Left lung (tissue), 10 donors: ENCODE data around the gene BHLHE41. TPM values are rescaled to one million over a fixed set of nuclear protein-coding genes. Genes with fewer than 3 reads are reported as not detected.

Experiments
- ATAC-seq: fragments of 200-7000 bp; cut with Tn5 transposase; one replicate; pipeline ENCODE4 v1.9.1; 2020; ENCODE audit warnings: moderate library complexity
- DNase-seq, 4 donors: peaks; one replicate each; pipeline ENCODE4 v3.0.0-alpha.2; 2013 to 2020
- H3K27ac ChIP-seq, 2 donors: fragments of 200-600 bp; sonication (generic) in 1 of 2; one replicate each; pipeline versions ENCODE4 v1.5.0 to v1.8.0; 2020 to 2021
- H3K27me3 ChIP-seq, 2 donors: fragments of 200-600 bp; sonication (generic) in 1 of 2; one replicate each; pipeline versions ENCODE4 v1.5.0 to v1.8.0; 2020 to 2021
- H3K36me3 ChIP-seq, 2 donors: fragments of 200-600 bp; sonication (generic) in 1 of 2; one replicate each; pipeline versions ENCODE4 v1.5.0 to v1.8.0; 2020 to 2021
- H3K4me1 ChIP-seq, 2 donors: fragments of 200-600 bp; one replicate each; pipeline ENCODE4 v1.8.0; 2021
- H3K4me3 ChIP-seq, 2 donors: fragments of 200-600 bp; sonication (generic) in 1 of 2; one replicate each; pipeline versions ENCODE4 v1.5.0 to v1.8.0; 2020 to 2021; ENCODE audit warnings: mild to moderate bottlenecking in 1 of 2
- H3K9me3 ChIP-seq, 2 donors: fragments of 200-600 bp; sonication (generic) in 1 of 2; one replicate each; pipeline versions ENCODE4 v1.5.0 to v1.8.0; 2020 to 2021
- CTCF ChIP-seq, 2 donors: fragments of 200-600 bp; sonication (generic) in 1 of 2; IDR thresholded peaks; one replicate each; pipeline versions ENCODE4 v1.5.0 to v1.8.0; 2021; ENCODE audit warnings: antibody characterized with exemption in 2 of 2
- intact Hi-C, 2 donors: fragments of 100-400 bp; cut with DNase I; formaldehyde crosslinking; loops; one replicate each; pipeline versions ENCODE4 v1.11.2 to v1.14.2; 2022
- polyA plus RNA-seq, 6 donors: library from polyadenylated mRNA; unstranded; fragments of 120-200 nt; gene quantifications; one replicate each; pipeline ENCODE4 v1.2.1, GENCODE V29; 2013; ENCODE audit not compliant: insufficient read length in 6 of 6
- total RNA-seq, 2 donors: library from RNA; stranded (reverse); fragmentation: NEBNext Ultra II Directional; extraction: Animal tissue kit (Norgen Biotek cat#: 25700); gene quantifications; one replicate each; pipeline ENCODE4 v1.2.1, GENCODE V29; 2021
- donor health status: DM: no; HTN: yes; CAD: no.
- donor health status: DM: no; HTN: no; CAD: no.

Gene BHLHE41
- total and polyA plus RNA-seq, 8 donors, result 0.52 to 25.8 (median 0.97) TPM

GRCh38 chr12:26164118-26164517 is 39.3 kb upstream of the BHLHE41 start:
- H3K4me1 ChIP-seq, result no peaks in the 10 kb centered on the region
- no peaks in the 10 kb centered on the region for H3K36me3 ChIP-seq
- no peak for DNase-seq
- intact Hi-C loops, result no loop called here
- no peaks in the 10 kb centered on the region for H3K9me3 ChIP-seq
- no peak overlapping the region for H3K4me3 ChIP-seq
- no peaks in the 10 kb centered on the region for H3K27me3 ChIP-seq
- no peak for ATAC-seq
- no peak overlapping the region for H3K27ac ChIP-seq
- TF ChIP-seq CTCF (IDR thresholded peaks at IDR 0.05), result no peak

GRCh38 chr12:26162905-26163304 is 38.1 kb upstream of the BHLHE41 start:
- DNase-seq, result no peak
- Histone ChIP-seq H3K36me3 (no peaks in the 10 kb centered on the region), H3K27me3 (no peaks in the 10 kb centered on the region)

GRCh38 chr12:26162174-26162573 is 37.3 kb upstream of the BHLHE41 start:
- TF ChIP-seq CTCF (IDR thresholded peaks at IDR 0.05), result no peak
- intact Hi-C loops, result no loop called here
- ATAC-seq (no peak), DNase-seq (no peak)
- no peak overlapping the region for H3K27ac ChIP-seq
- H3K4me1 ChIP-seq, result no peaks in the 10 kb centered on the region
- no peaks in the 10 kb centered on the region for H3K9me3 ChIP-seq
- H3K27me3 ChIP-seq, result no peaks in the 10 kb centered on the region
- H3K4me3 ChIP-seq, result no peak overlapping the region
- no peaks in the 10 kb centered on the region for H3K36me3 ChIP-seq

More at GRCh38 chr12:26162905-26163304, 38.1 kb upstream of the BHLHE41 start:
- Histone ChIP-seq H3K9me3 (no peaks in the 10 kb centered on the region), H3K27ac (no peak overlapping the region), H3K4me1 (no peaks in the 10 kb centered on the region), H3K4me3 (no peak overlapping the region)
- no peak for ATAC-seq
- intact Hi-C loops, result no loop called here
- TF ChIP-seq CTCF (IDR thresholded peaks at IDR 0.05), result no peak

GRCh38 chr12:26158078-26158764 is 33.4 kb upstream of the BHLHE41 start:
- no peak for TF ChIP-seq CTCF (IDR thresholded peaks at IDR 0.05)
- no peak for ATAC-seq
- H3K4me3 ChIP-seq, result no peak overlapping the region
- H3K27me3 ChIP-seq, result no peaks in the 10 kb centered on the region
- H3K4me1 ChIP-seq, result peaks cover 0 to 4% of the 10 kb centered on the region in 2 donors
- H3K36me3 ChIP-seq, result no peaks in the 10 kb centered on the region
- no peaks in the 10 kb centered on the region for H3K9me3 ChIP-seq
- intact Hi-C loops, result no loop called here
- no peak overlapping the region for H3K27ac ChIP-seq
- DNase-seq, result no peak

- H3K27ac ChIP-seq, result no peak overlapping the region
- peaks cover 0 to 4% of the 10 kb centered on the region in 2 donors for H3K4me1 ChIP-seq
- ATAC-seq, result no peak
- intact Hi-C loops, result no loop called here
- TF ChIP-seq CTCF (IDR thresholded peaks at IDR 0.05), result no peak
- no peaks in the 10 kb centered on the region for H3K36me3 ChIP-seq
- no peak for DNase-seq
- no peaks in the 10 kb centered on the region for H3K9me3 ChIP-seq
- no peak overlapping the region for H3K4me3 ChIP-seq
- H3K27me3 ChIP-seq, result no peaks in the 10 kb centered on the region
These were observed 32.2 kb upstream of the BHLHE41 start for GRCh38 chr12:26157001-26157400.
